CD4-positive, CD25-positive, alpha-beta regulatory T cell (primary cell): ENCODE results near the gene ASTL. TPM values are rescaled to one million over a fixed set of nuclear protein-coding genes. Genes with fewer than 3 reads are reported as not detected.
A peak's percentile ranks its signal among the peaks of the same experiment; 100 is the strongest.

Experiments used
- ATAC-seq, 2 donors: fragments of 150-1000 bp; cut with Tn5 transposase; one replicate each; pipeline ENCODE4 v1.10.0; 2021; ENCODE audit warnings: low read depth in 2 of 2, moderate number of reproducible peaks in 2 of 2, moderate library complexity in 1 of 2
- DNase-seq, 3 donors: peaks; one replicate each; pipeline versions ENCODE4 v3.0.0 to v3.0.0-alpha.2; 2012 to 2022; ENCODE audit warnings: mixed read lengths in 1 of 3
- H3K27ac ChIP-seq: one replicate; pipeline ENCODE4 v1.7.0; 2013; ENCODE audit warnings: mild to moderate bottlenecking, low read length; ENCODE audit not compliant: insufficient read depth, poor library complexity, severe bottlenecking
- H3K27me3 ChIP-seq: one replicate; pipeline ENCODE4 v1.7.0; 2013; ENCODE audit warnings: low read length; ENCODE audit not compliant: control insufficient read depth, insufficient read depth
- H3K36me3 ChIP-seq: one replicate; pipeline ENCODE4 v1.7.0; 2013; ENCODE audit warnings: mild to moderate bottlenecking, low read length, moderate library complexity; ENCODE audit not compliant: control insufficient read depth, insufficient read depth
- H3K4me1 ChIP-seq: 2 replicates; pipeline ENCODE4 v1.7.0; 2013; ENCODE audit warnings: mild to moderate bottlenecking, low read length; ENCODE audit not compliant: insufficient read depth, control insufficient read depth, poor library complexity, severe bottlenecking
- H3K4me3 ChIP-seq: one replicate; pipeline ENCODE4 v1.7.0; 2013; ENCODE audit warnings: low read depth, mild to moderate bottlenecking, low read length, moderate library complexity
- H3K9me3 ChIP-seq, 2 experiments: 1 replicate in 1 of 2; 2 replicates in 1 of 2; pipeline ENCODE4 v1.7.0; 2013; ENCODE audit warnings: low read length in 2 of 2, mild to moderate bottlenecking in 1 of 2, moderate library complexity in 1 of 2; ENCODE audit not compliant: control insufficient read depth in 2 of 2
- H3K27ac Mint-ChIP-seq, 3 donors: one replicate each; pipeline ENCODE4 v1.8.0; 2020 to 2022; ENCODE audit warnings: mild to moderate bottlenecking in 3 of 3, mixed read lengths in 3 of 3, moderate library complexity in 2 of 3
- H3K27me3 Mint-ChIP-seq: one replicate; pipeline ENCODE4 v1.8.0; 2022; ENCODE audit warnings: mild to moderate bottlenecking, mixed read lengths
- H3K36me3 Mint-ChIP-seq: one replicate; pipeline ENCODE4 v1.8.0; 2020; ENCODE audit warnings: mixed read lengths
- H3K4me1 Mint-ChIP-seq, 4 donors: one replicate each; pipeline ENCODE4 v1.8.0; 2020 to 2022; ENCODE audit warnings: mixed read lengths in 4 of 4, mild to moderate bottlenecking in 1 of 4
- H3K4me3 Mint-ChIP-seq, 4 donors: one replicate each; pipeline ENCODE4 v1.8.0; 2020 to 2022; ENCODE audit warnings: mild to moderate bottlenecking in 4 of 4, mixed read lengths in 4 of 4, moderate library complexity in 3 of 4
- H3K9me3 Mint-ChIP-seq, 7 donors: one replicate each; pipeline ENCODE4 v1.8.0; 2020 to 2022; ENCODE audit warnings: mixed read lengths in 7 of 7, mild to moderate bottlenecking in 3 of 7, moderate library complexity in 2 of 7
- polyA plus RNA-seq, 4 donors: library from polyadenylated mRNA; unstranded; fragments of 300-500 nt; fragmentation: Illumina TruSeq; gene quantifications; one replicate each; pipeline ENCODE4 v1.2.3, GENCODE V29; 2021
- total RNA-seq: library from RNA; stranded (reverse); gene quantifications from one replicate; pipeline ENCODE4 v1.2.3, GENCODE V29; 2022

The ASTL gene
- total and polyA plus RNA-seq, 5 donors from 2014 or later = 0.23 to 9.7 (median 0.39) TPM; not detected in 2

DNA sequence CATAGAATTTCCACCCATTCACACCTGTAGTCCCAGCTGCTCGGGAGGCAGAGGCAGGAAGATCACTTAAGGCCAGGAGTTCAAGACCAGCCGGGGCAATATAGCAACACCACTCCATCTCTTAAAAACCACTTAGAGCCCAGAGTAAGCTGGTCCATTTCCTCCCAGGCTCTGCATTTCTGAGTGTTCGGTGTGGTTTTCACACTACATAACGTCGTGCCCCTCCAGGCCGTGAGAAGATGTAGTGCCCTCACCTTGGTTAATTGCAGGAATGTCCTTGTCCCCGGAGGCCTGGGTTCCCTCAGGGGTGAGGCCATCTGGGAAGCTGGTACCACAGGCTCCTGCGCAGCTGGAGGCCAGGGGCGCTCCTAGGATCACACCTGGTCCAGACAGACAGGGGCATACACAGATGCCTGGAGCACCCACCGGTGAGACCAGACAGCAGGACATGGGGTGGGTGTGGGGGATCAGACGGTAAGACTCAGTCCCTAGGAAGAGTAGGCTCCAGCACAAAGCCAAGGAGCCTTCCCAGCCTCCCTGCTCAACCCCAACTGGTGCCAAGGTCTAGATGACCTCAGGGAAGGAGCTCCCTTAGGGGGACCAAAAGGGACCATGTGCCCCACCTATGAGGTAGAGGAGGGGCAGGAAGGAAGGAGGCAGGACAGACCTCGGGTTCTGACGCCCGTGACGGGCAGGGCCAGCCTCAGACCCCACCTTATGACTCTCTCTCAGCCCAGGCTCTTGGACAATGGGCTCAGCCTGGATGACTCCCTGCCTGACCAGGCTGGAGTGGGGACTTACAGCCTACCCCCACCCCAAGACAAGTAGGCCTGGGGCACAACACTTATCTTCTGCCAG lies 752 bp downstream of the ASTL start:
- H3K27me3 Mint-ChIP-seq = peaks cover 5% of the 10 kb centered on the region
- peak overlapping the region in 1 of 3 donors; percentile 20 for H3K27ac Mint-ChIP-seq
- Histone ChIP-seq H3K27ac (no peak overlapping the region), H3K27me3 (no peaks in the 10 kb centered on the region), H3K9me3 (no peaks in the 10 kb centered on the region), H3K4me1 (peaks cover 17% of the 10 kb centered on the region), H3K4me3 (no peak overlapping the region), H3K36me3 (no peaks in the 10 kb centered on the region)
- peaks cover 6 to 25% (median 13%) of the 10 kb centered on the region in 4 donors for H3K4me1 Mint-ChIP-seq
- no peak for ATAC-seq
- H3K9me3 Mint-ChIP-seq = no peaks in the 10 kb centered on the region
- peaks cover 15% of the 10 kb centered on the region for H3K36me3 Mint-ChIP-seq
- no peak overlapping the region for H3K4me3 Mint-ChIP-seq
- DNase-seq = no peak

- Histone ChIP-seq H3K36me3 (no peaks in the 10 kb centered on the region), H3K27ac (no peak overlapping the region), H3K9me3 (no peaks in the 10 kb centered on the region), H3K4me1 (peaks cover 10% of the 10 kb centered on the region), H3K4me3 (no peak overlapping the region), H3K27me3 (no peaks in the 10 kb centered on the region)
- Mint-ChIP-seq H3K27ac (no peak overlapping the region), H3K4me3 (no peak overlapping the region), H3K4me1 (peaks cover under 1 to 23% (median 10%) of the 10 kb centered on the region in 4 donors), H3K9me3 (no peaks in the 10 kb centered on the region), H3K27me3 (peaks cover 5% of the 10 kb centered on the region), H3K36me3 (peaks cover 10% of the 10 kb centered on the region)
- ATAC-seq = no peak
- DNase-seq = no peak
Observed at GRCh38 chr2:96136129-96136720, 2.1 kb downstream of the ASTL start.

DNA sequence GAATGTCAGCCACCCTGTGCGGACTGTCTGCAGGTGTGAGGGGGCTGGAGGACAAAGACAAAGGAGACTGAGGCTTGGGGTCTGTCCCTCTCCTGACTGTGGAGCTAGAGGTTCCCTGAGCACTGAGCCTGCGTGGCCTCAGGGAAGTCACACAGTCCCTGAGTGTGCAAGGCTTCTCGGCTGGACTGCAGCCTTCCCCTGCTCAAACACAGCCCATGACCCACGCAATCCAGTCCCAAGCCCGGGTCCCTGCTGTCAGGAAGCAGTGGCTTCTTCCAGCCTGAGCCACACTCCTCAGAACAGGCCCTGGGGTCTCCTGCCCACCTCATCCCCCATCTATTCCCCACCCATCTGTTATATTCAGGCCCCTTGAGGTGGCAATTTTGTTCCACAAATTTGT lies 2.7 kb downstream of the ASTL start:
- Mint-ChIP-seq H3K36me3 (peaks cover 15% of the 10 kb centered on the region), H3K4me3 (no peak overlapping the region), H3K27ac (no peak overlapping the region), H3K27me3 (peaks cover 5% of the 10 kb centered on the region), H3K9me3 (peaks cover 0 to 2% (median 0%) of the 10 kb centered on the region in 7 donors), H3K4me1 (peaks cover 4 to 24% (median 14%) of the 10 kb centered on the region in 4 donors)
- ATAC-seq = no peak
- H3K36me3 ChIP-seq = no peaks in the 10 kb centered on the region
- H3K4me1 ChIP-seq = peaks cover 12% of the 10 kb centered on the region
- no peak overlapping the region for H3K4me3 ChIP-seq
- no peaks in the 10 kb centered on the region for H3K9me3 ChIP-seq
- no peak for DNase-seq
- H3K27ac ChIP-seq = no peak overlapping the region
- no peaks in the 10 kb centered on the region for H3K27me3 ChIP-seq

DNA sequence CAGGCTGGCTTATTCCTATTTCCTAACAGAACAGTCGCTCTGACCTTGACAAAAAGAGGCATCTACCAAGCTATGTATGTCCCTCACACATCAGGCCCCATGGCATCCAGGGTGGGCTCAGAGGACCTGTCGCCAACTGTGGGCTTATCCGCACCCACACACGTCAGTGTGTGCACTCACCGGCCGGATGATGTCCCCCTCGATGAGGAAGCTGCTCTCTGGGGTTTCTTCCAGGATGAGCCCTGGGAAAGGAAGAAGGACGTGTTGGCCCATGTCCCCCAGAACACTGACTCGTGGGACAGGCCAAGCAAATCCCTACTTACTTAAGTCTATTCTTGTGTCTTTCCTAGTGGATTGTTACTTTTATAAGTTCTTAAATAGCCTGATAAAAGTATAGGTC lies 3.1 kb downstream of the ASTL start:
- Mint-ChIP-seq H3K4me1 (peaks cover 4 to 28% (median 14%) of the 10 kb centered on the region in 4 donors), H3K27ac (peak overlapping the region in 2 of 3 donors; percentile 72 to 73)

DNA sequence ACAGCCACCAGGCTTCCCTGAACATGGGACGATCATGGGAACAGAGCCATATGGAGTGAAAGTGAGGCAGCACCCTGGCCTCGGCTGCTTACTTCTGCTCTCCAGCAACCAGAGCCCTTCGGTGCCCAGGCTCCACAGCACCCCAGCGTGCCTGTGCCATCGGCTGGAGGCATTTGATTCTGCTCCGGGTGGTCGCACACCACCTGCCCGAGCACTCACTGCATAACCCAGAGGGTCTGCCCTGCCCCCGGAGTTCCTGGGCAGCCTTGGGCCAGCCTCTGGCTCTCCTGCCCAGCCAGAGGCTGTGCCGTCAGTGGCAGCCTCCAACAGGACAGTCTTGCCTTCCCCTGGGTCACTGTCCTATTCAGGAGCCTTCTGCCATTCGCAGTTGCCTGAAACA lies 3.9 kb downstream of the ASTL start:
- DNase-seq (no peak), ATAC-seq (no peak)
- H3K4me3 ChIP-seq = no peak overlapping the region
- Mint-ChIP-seq H3K27ac (no peak overlapping the region), H3K4me1 (peaks cover 4 to 28% (median 14%) of the 10 kb centered on the region in 4 donors), H3K4me3 (peak overlapping the region in 1 of 4 donors; percentile 13), H3K36me3 (peaks cover 24% of the 10 kb centered on the region), H3K9me3 (peaks cover 0 to 2% (median 0%) of the 10 kb centered on the region in 7 donors), H3K27me3 (peaks cover 5% of the 10 kb centered on the region)
- H3K27ac ChIP-seq = no peak overlapping the region
- H3K27me3 ChIP-seq = no peaks in the 10 kb centered on the region
- H3K36me3 ChIP-seq = no peaks in the 10 kb centered on the region
- H3K9me3 ChIP-seq = no peaks in the 10 kb centered on the region
- peaks cover 12% of the 10 kb centered on the region for H3K4me1 ChIP-seq

More for the DNA sequence above, 3.1 kb downstream of the ASTL start:
- peaks cover 5% of the 10 kb centered on the region for H3K27me3 Mint-ChIP-seq
- Histone ChIP-seq H3K27ac (no peak overlapping the region), H3K4me1 (peaks cover 12% of the 10 kb centered on the region), H3K27me3 (no peaks in the 10 kb centered on the region), H3K4me3 (no peak overlapping the region), H3K9me3 (no peaks in the 10 kb centered on the region), H3K36me3 (no peaks in the 10 kb centered on the region)
- peaks cover 0 to 2% (median 0%) of the 10 kb centered on the region in 7 donors for H3K9me3 Mint-ChIP-seq
- no peak for ATAC-seq
- no peak overlapping the region for H3K4me3 Mint-ChIP-seq
- peaks cover 18% of the 10 kb centered on the region for H3K36me3 Mint-ChIP-seq
- DNase-seq = no peak

GRCh38 chr2:96131813-96132745 lies 6.2 kb downstream of the ASTL start:
- no peak overlapping the region for H3K27ac ChIP-seq
- no peak overlapping the region for H3K4me3 ChIP-seq
- Mint-ChIP-seq H3K4me1 (peaks cover 2 to 17% (median 8%) of the 10 kb centered on the region in 4 donors), H3K27ac (peak overlapping the region; percentile 76 to 95 (median 89)), H3K27me3 (no peaks in the 10 kb centered on the region), H3K36me3 (peaks cover 30% of the 10 kb centered on the region), H3K9me3 (peaks cover 0 to 2% (median 0%) of the 10 kb centered on the region in 7 donors), H3K4me3 (peak overlapping the region in 1 of 4 donors; percentile 54)
- peaks cover 3% of the 10 kb centered on the region for H3K4me1 ChIP-seq
- no peaks in the 10 kb centered on the region for H3K27me3 ChIP-seq
- no peaks in the 10 kb centered on the region for H3K9me3 ChIP-seq
- ATAC-seq (no peak), DNase-seq (no peak)
- peaks cover 4% of the 10 kb centered on the region for H3K36me3 ChIP-seq

- H3K4me1 ChIP-seq = peaks cover 3% of the 10 kb centered on the region
- no peaks in the 10 kb centered on the region for H3K9me3 ChIP-seq
- H3K27ac Mint-ChIP-seq = peak overlapping the region; percentile 76 to 95 (median 89)
- H3K27ac ChIP-seq = no peak overlapping the region
- peaks cover 36% of the 10 kb centered on the region for H3K36me3 Mint-ChIP-seq
- H3K36me3 ChIP-seq = peaks cover 5% of the 10 kb centered on the region
- DNase-seq (peak in 1 of 3 donors; percentile 57), ATAC-seq (peak in 1 of 2 donors; percentile 53)
- H3K27me3 Mint-ChIP-seq = no peaks in the 10 kb centered on the region
- H3K27me3 ChIP-seq = no peaks in the 10 kb centered on the region
- no peak overlapping the region for H3K4me3 ChIP-seq
- H3K4me1 Mint-ChIP-seq = peaks cover 2 to 18% (median 9%) of the 10 kb centered on the region in 4 donors
- peak overlapping the region in 2 of 4 donors; percentile 4 to 44 for H3K4me3 Mint-ChIP-seq
- peaks cover 0 to 2% (median 0%) of the 10 kb centered on the region in 7 donors for H3K9me3 Mint-ChIP-seq
Observed at GRCh38 chr2:96131152-96131812, 7.0 kb downstream of the ASTL start.
